ENCODE measurements around the gene NMNAT2.

The NMNAT2 gene

DNA sequence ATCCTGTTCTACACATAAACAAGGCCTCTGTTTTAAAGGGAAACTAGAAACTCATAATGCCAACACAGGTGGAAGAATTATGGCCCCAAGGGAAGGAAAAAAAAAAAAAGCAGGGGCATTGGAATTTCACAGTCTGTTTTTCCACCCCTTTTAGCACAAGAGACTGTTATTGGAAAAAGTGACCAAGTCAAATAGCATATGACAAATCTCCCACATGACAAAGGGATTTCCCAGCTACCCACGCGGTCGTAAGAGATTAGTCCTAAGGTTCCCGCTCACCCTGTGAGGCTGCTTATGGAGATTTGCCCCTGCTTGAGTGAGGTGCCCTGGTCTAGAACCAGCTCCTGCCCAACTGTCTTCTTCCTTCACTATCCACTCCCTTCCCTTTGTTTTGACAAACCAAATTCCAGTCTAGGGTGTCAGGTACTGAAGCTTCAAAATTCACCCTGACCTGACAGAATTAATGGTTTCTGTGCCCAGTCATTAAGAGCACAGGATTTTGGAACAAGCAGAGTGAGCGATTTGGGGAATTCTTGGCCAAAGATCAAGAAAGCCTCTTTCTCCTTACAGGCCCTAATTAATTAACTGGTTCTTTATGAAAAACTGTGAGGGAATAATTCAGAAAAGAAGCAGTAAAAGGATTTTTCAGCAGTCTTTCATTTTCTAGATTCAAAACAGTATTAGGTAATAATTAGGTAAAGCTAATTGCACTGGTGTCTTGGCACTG lies 107.3 kb downstream of the NMNAT2 start:
- no peak for DNase-seq (ENCODE audit: low read depth)

DNA sequence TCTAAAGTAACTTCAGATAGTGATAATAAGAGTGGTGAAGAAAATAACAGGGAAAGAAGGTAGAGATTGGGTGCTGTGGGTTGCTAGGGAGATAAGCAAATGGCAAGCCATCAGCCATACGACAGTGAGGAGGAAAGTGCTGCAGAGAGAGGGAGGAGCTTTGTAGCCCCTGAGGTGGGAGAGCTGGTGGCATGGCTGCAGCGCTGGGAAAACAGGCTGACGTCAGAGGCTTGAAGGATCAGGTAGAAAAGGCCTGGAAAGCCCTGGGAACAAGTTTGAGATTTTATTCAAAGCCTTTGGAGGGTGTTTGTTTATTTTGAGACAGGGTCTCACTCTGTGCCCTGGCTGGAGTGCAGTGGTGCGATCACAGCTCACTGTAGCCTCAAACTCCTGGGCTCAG lies 109.5 kb downstream of the NMNAT2 start:
- no peak for DNase-seq (ENCODE audit: low read depth)

DNA sequence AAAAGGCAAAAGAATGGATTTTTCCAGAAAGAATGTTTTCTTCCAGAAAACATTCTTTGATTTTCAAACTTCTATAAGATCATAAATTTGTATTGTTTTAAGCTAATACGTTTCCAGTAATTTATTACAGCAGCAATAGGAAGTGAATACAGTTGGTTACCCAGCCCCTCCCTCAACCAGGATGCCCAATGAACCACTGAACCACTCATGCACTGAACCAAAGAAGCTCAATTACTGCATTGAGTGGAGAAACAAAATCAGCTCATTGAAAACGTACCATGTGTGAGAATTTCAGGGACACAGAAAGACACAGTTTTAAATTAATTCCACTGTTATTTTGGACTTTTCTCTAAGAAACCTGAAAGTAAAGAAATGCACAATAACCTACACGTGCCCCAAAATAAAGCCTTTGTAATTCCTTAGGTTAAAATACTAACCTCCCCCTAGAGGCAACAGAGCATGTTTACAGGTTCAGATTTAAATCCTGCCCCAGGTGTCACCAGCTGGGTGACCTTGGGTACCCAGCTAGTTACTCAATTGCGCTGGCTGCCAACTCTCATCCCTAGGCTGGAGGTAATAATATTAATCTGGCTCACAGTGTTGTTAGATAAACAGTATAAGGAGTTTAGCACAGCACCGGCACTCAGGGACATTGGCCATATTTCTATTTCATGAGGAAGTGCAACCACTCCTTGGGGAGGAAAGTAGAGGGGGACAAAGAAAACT lies 111.7 kb downstream of the NMNAT2 start:
- no peak for DNase-seq (ENCODE audit: low read depth)

DNA sequence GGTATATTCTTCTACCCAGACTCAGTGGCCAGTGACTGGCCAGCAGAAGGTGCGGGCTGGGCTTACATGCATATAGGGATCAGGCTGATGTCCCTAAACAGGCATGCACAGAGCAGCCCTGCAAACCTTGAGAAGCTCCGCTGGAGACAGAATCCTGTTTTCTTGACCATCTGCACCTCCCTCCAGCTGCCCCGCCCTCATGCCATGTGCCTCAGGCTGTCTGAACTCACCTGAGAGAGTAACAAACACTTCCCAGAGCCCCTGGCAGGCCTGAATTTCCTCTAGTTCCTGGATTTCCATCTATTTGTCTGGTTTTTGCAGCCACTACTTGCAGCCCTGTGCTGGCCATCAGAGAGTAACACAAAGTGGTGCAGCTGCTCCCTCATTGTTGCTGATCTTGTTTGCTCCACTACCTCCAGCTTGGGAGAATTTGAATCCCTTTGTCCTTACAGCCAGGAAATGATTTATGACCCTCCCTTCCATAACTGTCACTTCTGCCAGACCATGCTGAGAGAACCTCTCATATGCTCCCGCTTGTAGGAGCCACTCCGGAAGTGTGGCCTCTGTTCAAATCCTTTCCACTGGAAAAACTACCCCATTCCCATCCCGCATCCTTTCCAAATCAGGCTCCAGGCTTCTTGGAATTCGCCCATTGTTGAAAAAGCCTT lies 113.6 kb downstream of the NMNAT2 start:
- DNase-seq (ENCODE audit: low read depth) = no peak

DNA sequence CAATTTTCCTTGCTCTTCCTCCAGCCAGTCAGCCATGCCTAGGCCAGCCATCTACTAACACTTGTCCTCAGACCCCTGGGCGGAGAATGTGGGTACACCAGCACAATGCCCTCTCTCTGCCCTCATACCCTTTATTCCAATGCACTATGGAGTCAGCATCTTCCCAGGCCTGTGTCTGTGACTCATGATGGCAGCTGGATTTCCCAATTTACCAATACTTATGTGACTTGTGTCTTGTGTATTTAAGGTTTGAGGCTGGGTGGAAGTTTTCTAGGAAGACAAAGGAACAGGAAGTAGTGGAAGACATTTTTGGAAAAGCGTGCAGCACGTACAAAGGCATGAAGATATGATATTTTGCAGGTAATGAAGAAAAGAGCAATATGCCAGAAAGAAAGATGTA lies 114.3 kb downstream of the NMNAT2 start:
- DNase-seq (ENCODE audit: low read depth) = no peak

DNA sequence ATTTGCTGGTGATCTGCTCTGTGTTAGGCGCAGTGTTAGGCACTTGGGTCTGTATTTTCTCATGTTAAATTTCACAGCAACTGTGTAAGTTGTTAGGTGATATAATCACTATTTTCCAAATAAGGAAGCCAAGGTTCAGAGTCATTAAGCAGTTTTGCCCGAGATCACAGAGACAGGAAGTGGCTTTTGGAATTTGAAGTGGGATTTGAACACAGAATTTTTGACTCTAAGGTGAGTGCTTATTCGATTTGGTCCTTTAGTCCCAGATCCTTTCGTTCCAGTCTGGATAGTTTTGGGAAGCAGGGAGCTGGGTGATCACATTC lies 114.9 kb downstream of the NMNAT2 start:
- DNase-seq (ENCODE audit: low read depth) = no peak

DNA sequence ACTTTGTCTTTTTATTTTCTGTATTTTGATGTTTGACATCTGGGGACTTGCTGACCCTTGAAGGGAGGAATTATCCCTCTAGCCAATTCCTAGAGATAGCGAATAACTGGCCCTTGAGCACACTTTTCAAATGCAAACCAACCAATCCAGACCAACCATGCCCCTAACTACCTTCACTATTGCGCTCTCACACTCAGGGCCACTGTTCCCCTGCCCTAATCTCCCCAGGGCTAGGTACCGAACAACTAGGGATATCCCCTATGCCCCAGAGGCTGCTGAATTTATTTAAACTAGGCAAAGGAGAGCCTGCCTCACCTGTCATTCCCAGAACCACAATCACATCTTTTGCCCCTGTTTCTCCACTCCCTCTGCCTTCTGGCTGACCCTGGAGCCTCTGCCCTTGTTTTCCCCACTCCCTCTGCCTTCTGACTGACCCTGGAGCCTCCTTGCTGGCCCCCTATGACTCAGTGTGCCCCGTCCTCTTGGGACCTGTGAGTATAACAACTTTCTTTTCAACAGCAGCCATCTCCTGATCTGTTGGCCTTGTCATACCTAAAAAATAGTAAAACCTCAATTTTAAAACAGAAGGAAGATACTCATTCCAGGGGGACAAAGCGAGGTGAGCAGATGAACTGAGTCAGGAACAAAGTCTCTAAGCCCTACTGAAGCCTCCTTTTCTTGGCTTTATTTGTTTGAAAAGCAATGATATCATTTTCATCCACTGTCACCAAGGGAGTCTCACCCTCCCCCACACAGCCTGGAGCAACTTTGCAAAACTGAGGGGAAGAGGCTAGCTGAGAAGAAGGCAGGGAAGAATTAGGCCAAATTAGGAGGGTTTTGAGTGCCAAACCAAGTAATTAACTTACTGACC lies 115.5 kb downstream of the NMNAT2 start:
- DNase-seq (ENCODE audit: low read depth) = no peak

DNA sequence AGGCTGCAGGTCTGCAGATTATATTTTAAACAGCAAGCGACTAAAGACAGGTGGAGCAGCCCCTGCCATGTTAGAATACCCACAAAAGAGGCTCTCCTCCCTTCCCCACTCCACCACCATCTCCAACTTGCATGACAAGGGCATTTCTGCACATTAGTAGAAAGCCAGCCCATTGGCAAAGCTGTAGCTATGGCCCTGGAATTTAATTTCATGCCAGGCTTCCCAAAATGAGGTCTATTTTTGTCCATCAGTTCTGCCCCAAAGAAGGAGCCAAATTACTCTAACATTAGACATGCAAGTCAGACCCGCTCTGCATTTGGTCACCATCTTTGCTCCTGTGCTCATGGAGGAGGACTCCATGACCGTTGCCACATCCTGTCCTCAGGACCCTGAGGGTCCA lies 116.9 kb downstream of the NMNAT2 start:
- DNase-seq (ENCODE audit: low read depth) = no peak

DNA sequence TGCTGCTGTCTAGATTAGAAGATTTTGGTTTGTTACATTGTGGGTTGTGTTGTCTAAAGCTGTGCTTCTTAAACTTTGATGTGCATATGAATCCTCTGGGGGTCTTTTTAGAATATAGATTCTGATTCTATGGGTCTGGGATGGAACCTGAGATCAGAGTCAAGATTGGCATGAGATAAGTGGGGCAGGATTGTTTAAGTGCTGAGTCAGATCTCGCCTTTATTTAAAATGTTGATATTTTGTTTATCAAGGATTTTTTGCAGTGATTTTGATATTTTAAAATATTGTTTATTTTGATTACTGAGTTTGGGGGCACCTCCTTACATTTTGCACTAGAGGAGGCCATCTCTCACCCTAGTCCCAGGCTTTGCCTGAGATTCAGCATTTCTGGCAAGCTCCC lies 117.4 kb downstream of the NMNAT2 start:
- DNase-seq (ENCODE audit: low read depth) = no peak

DNA sequence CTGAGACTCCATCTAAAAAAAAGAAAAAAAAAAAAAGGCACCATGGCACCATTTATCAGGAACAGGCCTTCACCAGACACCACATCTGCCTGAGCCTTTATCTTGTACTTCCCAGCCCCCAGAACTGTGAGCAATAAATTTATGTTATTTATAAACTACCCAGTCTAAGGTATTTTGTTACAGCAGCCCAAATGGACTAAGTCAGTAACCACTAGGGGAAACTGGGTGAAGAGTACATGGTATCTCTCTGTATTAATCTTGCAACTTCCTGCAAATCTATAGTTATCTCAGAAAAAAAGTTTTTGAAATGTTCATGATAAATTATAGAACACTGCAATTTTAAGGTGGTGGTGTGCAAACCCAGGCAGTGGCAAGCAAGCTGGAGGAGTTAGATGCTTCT lies 117.8 kb downstream of the NMNAT2 start:
- no peak for DNase-seq (ENCODE audit: low read depth)

DNA sequence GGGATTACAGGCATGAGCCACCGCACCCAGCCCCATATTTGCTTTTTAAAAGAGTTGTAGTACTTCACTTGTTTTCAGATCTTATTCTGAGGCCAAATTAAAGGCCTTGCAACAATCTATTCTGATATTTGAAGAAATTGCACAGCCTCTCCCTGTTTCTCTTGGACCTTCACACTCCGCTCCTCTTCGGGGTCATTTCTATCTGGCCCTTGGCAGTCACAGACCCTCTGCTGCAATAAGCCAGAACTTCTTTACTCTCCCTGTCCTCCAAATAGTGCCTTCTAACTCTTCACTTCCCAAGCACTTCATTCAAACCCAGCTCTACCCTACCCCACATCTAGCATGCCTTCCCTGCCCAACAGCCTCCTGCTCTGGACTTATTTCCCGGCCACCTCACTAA lies 121.4 kb downstream of the NMNAT2 start:
- DNase-seq (ENCODE audit: low read depth) = no peak

DNA sequence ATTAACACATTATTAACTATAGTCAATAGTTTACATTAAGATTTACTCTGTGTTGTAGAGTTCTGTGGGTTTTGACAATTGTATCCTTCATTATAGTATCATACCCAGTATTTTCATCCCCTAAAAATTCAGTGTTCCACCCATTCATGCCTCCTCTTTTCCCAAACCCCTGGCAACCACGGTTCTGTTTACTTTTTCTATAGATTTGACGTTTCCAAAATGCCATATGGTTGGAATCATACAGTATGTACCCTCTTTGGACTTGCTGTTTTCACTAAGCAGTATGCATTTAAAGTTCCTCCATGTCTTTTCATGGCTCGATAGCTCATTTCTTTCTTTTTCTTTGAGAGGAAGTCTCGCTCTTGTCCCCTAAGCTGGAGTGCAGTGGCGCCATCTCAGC lies 122.7 kb downstream of the NMNAT2 start:
- no peak for DNase-seq (ENCODE audit: low read depth)

DNA sequence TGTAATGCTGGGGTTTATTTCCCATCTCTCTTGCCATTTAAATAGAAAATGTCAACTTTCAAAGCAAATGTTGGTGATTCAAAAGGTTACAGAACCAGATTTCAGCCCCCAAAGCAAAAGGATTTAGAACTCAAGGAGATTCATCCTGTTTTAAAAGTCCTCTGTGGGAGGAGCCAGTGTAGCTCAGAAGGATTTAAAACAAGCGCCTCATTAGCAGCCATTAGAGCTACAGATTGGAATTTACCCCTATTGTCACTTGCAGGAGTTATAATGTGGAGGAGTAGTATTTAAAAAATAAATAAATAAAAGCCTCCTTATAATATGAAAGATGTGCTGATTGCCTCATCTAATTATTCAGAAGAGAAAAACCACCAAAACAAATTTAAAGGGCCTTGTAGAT lies 124.3 kb downstream of the NMNAT2 start:
- DNase-seq (ENCODE audit: low read depth) = no peak

DNA sequence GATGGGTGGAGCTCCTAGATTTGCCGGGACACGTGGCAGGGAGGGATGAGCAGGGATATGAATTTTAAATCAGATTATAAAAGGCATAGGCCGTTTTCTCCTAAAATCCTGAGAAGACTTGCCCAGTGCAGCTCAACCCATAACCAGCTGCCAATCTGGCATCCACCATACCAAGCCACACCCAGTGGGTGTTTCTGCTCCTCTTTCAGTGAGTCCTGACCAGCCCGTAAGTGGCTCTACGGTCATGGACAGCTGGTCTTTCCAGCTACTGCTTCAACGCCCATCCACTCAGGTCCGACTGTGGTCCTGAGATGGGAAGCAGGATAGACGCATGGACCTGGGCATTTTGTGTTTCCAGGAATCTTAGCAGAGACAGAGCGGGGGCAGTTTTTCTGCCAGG lies 124.9 kb downstream of the NMNAT2 start:
- DNase-seq (ENCODE audit: low read depth) = no peak

DNA sequence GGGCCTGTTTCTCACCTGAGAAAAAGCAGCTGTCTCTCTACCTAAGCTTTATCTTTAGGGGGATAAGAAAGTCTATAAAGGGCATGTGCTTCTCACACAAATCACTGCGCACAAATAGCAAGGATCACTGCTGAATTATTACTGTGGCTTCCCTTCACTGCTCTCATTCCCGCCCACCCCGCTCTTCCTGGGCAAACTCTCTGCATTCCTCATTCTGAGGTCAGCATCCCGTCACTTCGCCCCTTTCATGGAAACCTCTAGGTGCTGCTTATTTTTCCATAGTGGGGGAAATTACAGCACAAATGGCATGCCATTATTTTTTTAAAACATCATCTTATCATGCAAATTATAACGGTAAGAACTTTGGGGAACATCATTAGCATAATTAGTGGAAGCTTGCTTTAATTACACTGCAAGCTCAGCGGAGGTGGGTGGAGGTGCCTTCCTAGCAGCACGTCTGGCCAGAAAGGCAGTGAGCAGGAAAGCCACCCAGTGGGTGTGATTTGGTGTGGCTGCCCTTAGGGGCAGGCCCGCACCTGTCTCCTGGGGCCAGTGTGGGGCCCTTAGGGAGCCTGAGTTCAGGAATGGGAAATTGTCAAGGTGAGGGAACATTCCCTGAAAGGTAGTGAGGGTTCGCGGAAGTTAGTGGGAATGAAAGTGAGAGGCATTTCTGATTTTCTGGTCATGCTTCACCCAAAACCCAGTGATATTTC lies 126.2 kb downstream of the NMNAT2 start:
- DNase-seq (ENCODE audit: low read depth) = no peak

DNA sequence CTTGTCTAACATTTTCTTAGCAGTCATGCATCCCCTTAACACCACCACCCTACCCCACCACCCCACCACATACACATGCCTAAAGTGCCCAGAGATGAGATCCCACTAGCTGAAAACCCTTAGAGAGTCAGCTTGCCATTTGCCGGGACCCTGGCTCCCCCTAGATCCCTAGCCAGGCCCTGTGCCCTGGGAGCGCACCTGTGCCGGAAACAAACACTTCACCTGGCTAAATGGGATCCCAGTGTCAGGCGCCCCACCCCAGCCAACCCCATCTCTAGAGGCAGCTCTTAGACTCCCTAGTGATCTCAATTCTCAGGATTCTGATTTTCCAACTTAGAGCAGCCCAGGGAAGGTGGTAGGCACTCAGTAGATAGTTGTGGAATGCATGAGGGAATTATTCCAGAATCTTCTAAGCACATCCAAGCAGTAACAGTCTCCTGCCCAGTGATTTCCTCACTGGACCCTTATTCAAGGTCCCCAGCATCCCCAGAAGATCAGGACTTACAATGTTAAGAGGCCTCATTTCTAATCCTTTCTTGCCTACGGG lies 126.9 kb downstream of the NMNAT2 start:
- no peak for DNase-seq (ENCODE audit: low read depth)

DNA sequence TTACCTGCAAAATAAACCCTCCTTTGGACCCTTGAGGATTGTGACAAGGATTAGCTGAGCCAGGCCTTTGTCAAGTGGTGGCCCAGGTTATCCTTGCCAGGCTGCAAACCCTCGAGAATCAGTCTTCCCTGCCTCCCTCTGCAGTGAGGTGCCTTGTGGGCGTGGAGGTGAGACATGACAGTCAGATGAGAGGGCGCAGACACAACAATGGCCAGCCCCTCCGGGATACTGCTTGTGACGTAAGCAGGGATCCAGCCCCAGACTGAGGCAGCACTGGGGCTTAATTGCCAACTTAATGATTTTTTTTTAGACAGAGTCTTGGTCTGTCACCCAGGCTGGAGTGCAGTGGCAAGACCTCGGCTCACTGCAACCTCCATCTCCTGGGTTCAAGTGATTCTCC lies 127.6 kb downstream of the NMNAT2 start:
- DNase-seq (ENCODE audit: low read depth) = no peak

DNA sequence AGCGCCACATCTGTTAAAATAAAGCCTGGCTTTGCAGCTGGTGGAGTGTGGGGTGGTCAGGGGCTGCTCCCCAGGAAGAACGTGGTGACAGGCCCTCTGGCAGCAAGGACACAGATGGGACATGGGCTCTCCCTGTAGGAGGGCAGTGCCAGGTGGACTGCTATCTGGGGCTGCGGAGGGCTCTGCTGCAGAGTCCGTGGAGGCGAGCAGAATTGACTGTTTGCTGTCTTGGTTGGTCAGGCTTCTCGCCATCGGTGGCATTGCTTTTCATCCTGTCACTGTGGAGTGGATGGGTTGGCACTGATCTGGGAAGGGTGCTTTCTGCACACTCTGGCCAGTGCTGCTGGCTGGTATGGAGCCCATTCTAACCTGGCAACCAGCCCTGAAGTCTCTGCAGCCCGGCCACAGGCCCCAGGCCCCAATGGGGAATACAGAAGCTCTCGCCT lies 129.1 kb downstream of the NMNAT2 start:
- DNase-seq (ENCODE audit: low read depth) = no peak

DNA sequence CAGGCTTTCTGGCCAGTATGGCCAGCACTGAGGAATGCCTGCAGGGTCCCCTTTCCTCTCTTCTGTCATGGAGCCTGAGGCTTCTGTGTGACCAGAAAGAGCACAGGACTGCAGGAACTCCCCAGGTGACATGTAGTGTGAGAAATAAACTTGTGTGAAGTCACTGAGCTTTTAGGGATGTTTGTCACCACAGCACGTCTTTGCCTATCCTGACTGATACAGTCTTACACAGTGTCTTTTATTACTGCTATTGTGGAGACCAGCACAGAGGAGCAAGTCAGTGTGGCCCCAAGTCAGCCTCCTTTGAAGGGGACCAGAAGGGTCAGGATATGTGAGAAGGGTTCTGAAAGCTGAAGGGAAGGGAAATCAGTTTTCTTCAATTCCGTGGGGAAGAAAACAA lies 129.6 kb downstream of the NMNAT2 start:
- no peak for DNase-seq (ENCODE audit: low read depth)

DNA sequence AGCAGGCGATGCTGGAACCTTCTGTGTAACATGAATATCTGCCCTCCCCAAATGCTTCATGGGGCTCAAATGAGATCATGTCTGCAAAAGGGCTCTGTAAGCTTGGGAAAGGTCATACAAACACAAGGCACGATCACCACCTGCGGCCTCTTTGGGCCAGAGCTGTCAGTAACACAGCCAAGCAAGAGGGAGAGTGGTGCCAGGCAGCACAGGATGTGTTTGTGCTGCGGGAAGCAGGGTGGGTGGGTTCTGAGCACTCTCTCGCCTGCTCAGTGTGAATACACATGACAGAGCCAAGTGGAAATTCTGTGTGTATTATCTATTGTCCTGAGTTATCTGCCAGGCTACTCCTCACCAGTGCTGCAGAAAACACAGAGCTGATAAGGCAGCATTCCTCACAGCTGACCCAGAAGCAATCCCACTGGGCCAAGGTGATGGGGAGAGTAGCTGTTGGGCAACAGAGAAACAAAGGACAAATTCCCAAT lies 130.9 kb downstream of the NMNAT2 start:
- DNase-seq (ENCODE audit: low read depth) = no peak

DNA sequence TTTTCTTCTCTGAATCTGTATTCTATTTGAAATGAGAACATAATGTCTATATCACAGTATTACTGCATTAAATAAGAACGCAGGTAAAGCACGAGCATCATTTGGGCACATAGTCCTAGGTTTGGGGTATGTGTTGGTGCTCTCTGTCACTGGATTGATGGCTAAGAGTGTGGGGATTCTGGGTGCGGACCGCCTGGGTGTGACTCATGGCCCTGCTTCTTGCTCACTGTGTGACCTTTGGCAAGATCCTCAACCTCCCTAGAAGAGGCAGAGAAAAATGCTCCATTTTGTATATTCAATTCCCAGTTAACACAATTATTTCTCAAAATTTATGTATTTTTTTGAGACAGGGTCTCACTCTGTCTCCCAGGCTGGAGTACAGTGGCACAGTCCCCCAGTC lies 132.4 kb downstream of the NMNAT2 start:
- no peak for DNase-seq (ENCODE audit: low read depth)

Data from T follicular helper cell (primary cell).